HG02852 (cell line): ENCODE results near the gene GSTA3.
"Not testable (repeated sequence)": the region's sequence is repeated elsewhere in the genome, so short reads cannot be mapped to it uniquely, and the experiment has no call there.

Source experiments
- ATAC-seq: cut with Tn5 transposase; IDR thresholded peaks from one replicate; pipeline ENCODE4 v1.9.1; 2021; ENCODE audit warnings: mild to moderate bottlenecking, moderate library complexity; ENCODE audit not compliant: unreplicated experiment

Gene GSTA3

GRCh38 chr6:52868240-52868639, 41.3 kb downstream of the GSTA3 start:
- ATAC-seq: no peak

DNA sequence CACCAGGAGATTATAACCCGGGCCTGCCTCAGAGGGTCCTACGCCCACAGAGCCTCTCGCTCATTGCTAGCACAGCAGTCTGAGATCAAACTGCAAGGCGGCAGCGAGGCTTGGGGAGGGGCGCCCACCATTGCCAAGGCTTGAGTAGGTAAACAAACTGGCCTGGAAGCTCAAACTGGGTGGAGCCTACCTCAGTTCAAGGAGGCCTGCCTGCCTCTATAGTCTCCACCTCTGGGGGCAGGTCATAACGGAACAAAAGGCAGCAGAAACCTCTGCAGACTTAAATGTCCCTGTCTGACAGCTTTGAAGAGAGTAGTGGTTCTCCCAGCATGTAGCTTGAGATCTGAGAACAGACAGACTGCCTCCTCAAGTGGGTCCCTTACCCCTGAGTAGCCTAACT, 48.3 kb downstream of the GSTA3 start:
- ATAC-seq: not testable (repeated sequence)

- ATAC-seq: no peak
Measured at GRCh38 chr6:52858416-52858815, 51.1 kb downstream of the GSTA3 start.

DNA sequence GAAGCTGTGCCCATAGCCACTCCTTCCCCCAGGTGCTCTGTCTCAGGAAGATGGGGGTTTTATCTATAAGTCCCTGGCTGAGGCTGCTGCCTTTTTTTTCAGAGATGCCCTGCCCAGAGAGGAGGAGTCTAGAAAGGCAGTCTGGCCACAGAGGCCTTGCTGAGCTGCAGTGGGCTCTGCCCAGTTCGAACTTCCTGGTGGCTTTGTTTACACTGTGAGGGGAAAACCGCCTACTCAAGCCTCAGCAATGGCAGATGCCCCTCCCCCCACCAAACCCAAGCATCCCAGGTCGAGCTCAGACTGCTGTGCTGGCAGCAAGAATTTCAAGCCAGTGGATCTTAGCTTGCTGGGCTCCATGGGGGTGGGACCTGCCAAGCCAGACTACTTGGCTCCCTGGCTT, 53.4 kb downstream of the GSTA3 start:
- ATAC-seq: not testable (repeated sequence)

DNA sequence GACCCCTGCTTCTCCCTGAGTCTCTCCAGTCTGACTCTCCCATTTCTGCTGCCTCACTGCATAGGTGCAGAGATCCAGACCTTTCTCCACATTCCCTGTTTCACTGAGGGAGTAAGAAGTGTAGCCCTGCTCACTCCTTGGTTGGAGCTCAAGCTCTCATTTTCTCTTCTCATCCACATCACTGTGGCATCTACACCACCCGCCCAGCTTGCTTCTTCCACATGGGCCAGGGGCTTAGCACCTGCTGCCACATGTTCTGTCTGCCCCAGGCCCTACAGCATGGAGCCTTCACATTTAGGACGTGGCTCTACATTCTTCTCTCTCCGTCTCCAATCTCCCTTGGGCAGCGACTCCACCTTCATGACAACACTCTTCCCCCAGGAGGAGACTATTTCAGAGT, 60.4 kb downstream of the GSTA3 start:
- ATAC-seq: no peak
